ENCODE results near the gene KERA.

DNA sequence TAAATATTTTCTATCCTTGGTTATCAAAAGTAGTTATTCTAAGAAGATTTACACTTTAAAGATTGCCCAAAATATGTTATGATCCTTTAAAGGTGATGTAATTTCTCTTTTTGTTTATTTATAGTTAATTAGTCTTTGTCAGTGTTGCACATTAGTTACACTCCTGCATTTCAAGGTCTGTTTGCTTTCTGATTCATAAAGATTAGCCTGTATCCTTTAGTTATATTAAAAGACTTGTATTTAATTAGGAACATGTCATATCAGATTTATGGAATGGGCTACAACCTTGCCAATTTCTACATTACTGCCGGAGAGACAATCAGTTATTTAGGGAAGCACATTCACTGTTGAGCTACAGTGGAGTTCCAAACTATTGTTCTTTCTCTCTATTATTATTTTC is 56.5 kb downstream of the KERA start:
- TF ChIP-seq, protein P1, sequence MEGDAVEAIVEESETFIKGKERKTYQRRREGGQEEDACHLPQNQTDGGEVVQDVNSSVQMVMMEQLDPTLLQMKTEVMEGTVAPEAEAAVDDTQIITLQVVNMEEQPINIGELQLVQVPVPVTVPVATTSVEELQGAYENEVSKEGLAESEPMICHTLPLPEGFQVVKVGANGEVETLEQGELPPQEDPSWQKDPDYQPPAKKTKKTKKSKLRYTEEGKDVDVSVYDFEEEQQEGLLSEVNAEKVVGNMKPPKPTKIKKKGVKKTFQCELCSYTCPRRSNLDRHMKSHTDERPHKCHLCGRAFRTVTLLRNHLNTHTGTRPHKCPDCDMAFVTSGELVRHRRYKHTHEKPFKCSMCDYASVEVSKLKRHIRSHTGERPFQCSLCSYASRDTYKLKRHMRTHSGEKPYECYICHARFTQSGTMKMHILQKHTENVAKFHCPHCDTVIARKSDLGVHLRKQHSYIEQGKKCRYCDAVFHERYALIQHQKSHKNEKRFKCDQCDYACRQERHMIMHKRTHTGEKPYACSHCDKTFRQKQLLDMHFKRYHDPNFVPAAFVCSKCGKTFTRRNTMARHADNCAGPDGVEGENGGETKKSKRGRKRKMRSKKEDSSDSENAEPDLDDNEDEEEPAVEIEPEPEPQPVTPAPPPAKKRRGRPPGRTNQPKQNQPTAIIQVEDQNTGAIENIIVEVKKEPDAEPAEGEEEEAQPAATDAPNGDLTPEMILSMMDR (IDR thresholded peaks at IDR 0.05; ENCODE audit: low read depth, low read length) = no peak
- TF ChIP-seq EZH2phosphoT487 (IDR thresholded peaks at IDR 0.05; ENCODE audit: low read depth) = no peak
